ENCODE results near the gene CAMK2A. TPM values are rescaled to one million over a fixed set of nuclear protein-coding genes. Genes with fewer than 3 reads are reported as not detected.

CAMK2A gene
- total RNA-seq, 4 donors from 2014 or later: 0.32 to 0.82 TPM; not detected in 2

- no peaks in the 10 kb centered on the region for H3K36me3 ChIP-seq
- WGBS, 2 donors (ENCODE audit: low coverage in 1 of 2): 52% methylated on average over 6 of the region's 6 CpGs; no CpG with 5 or more reads in 1 of the 2 donors
- TF ChIP-seq POLR2AphosphoS5 (IDR thresholded peaks at IDR 0.05) (no peak), EP300 (IDR thresholded peaks at IDR 0.05; ENCODE audit: low read depth) (no peak), CTCF (IDR thresholded peaks at IDR 0.05) (no peak), POLR2A (IDR thresholded peaks at IDR 0.05) (no peak)
- no peak overlapping the region for H3K27ac ChIP-seq
- H3K4me1 ChIP-seq: no peaks in the 10 kb centered on the region
- H3K9me3 ChIP-seq: no peaks in the 10 kb centered on the region
- in situ Hi-C loops (cut with MboI; ENCODE audit: low pct_ligation_motif_present in 1 of 4, low pct_unique_long_range_greater_than_20kb in 1 of 4, low sequenced_read_pairs in 3 of 4) (no loop called here), intact Hi-C loops (cut with DNase I; ENCODE audit: low total_unique reads) (no loop called here)
- no peaks in the 10 kb centered on the region for H3K27me3 ChIP-seq
- H3K4me3 ChIP-seq: no peak overlapping the region
- DNase-seq: no peak
Measured at GRCh38 chr5:150288791-150289190, 782 bp downstream of the CAMK2A start.

- H3K4me3 ChIP-seq: no peak overlapping the region
- H3K4me1 ChIP-seq: no peaks in the 10 kb centered on the region
- no peaks in the 10 kb centered on the region for H3K9me3 ChIP-seq
- in situ Hi-C loops (cut with MboI; ENCODE audit: low pct_ligation_motif_present in 1 of 4, low pct_unique_long_range_greater_than_20kb in 1 of 4, low sequenced_read_pairs in 3 of 4) (no loop called here), intact Hi-C loops (cut with DNase I; ENCODE audit: low total_unique reads) (no loop called here)
- H3K27me3 ChIP-seq: no peaks in the 10 kb centered on the region
- no peak for DNase-seq
- no peak overlapping the region for H3K27ac ChIP-seq
- H3K36me3 ChIP-seq: no peaks in the 10 kb centered on the region
- TF ChIP-seq POLR2A (IDR thresholded peaks at IDR 0.05): no peak
- TF ChIP-seq CTCF (IDR thresholded peaks at IDR 0.05): no peak
- no peak for TF ChIP-seq POLR2AphosphoS5 (IDR thresholded peaks at IDR 0.05)
- no peak for TF ChIP-seq EP300 (IDR thresholded peaks at IDR 0.05; ENCODE audit: low read depth)
- 85 to 92% methylated on average over 2 to 4 of the region's 4 CpGs for WGBS, 2 donors (ENCODE audit: low coverage in 1 of 2)
Measured at GRCh38 chr5:150288361-150288760, 1.2 kb downstream of the CAMK2A start.

- H3K27me3 ChIP-seq: no peaks in the 10 kb centered on the region
- no peak for DNase-seq
- intact Hi-C loops (cut with DNase I; ENCODE audit: low total_unique reads) (no loop called here), in situ Hi-C loops (cut with MboI; ENCODE audit: low pct_ligation_motif_present in 1 of 4, low pct_unique_long_range_greater_than_20kb in 1 of 4, low sequenced_read_pairs in 3 of 4) (no loop called here)
- TF ChIP-seq EP300 (IDR thresholded peaks at IDR 0.05; ENCODE audit: low read depth) (no peak), POLR2A (IDR thresholded peaks at IDR 0.05) (no peak), POLR2AphosphoS5 (IDR thresholded peaks at IDR 0.05) (no peak), CTCF (IDR thresholded peaks at IDR 0.05) (peak in 4 of 5 experiments; percentile 11 to 36 (median 28))
- H3K9me3 ChIP-seq: no peaks in the 10 kb centered on the region
- no peak overlapping the region for H3K4me3 ChIP-seq
- H3K36me3 ChIP-seq: no peaks in the 10 kb centered on the region
- 65 to 80% methylated on average over 1 to 5 of the region's 5 CpGs for WGBS, 2 donors (ENCODE audit: low coverage in 1 of 2)
- no peak overlapping the region for H3K27ac ChIP-seq
- no peaks in the 10 kb centered on the region for H3K4me1 ChIP-seq
Measured at GRCh38 chr5:150286820-150287219, 2.8 kb downstream of the CAMK2A start.

- intact Hi-C loops (cut with DNase I; ENCODE audit: low total_unique reads): no loop called here
- H3K4me3 ChIP-seq: no peak overlapping the region
Measured at GRCh38 chr5:150285114-150285513, 4.5 kb downstream of the CAMK2A start.

More at GRCh38 chr5:150285114-150285513, 4.5 kb downstream of the CAMK2A start:
- H3K27me3 ChIP-seq: no peaks in the 10 kb centered on the region
- no peak overlapping the region for H3K27ac ChIP-seq
- TF ChIP-seq POLR2A (IDR thresholded peaks at IDR 0.05): no peak
- TF ChIP-seq CTCF (IDR thresholded peaks at IDR 0.05): no peak
- TF ChIP-seq POLR2AphosphoS5 (IDR thresholded peaks at IDR 0.05): no peak
- TF ChIP-seq EP300 (IDR thresholded peaks at IDR 0.05; ENCODE audit: low read depth): no peak
- H3K9me3 ChIP-seq: no peaks in the 10 kb centered on the region
- in situ Hi-C loops (cut with MboI; ENCODE audit: low pct_ligation_motif_present in 1 of 4, low pct_unique_long_range_greater_than_20kb in 1 of 4, low sequenced_read_pairs in 3 of 4): no loop called here
- H3K4me1 ChIP-seq: no peaks in the 10 kb centered on the region
- WGBS, 2 donors (ENCODE audit: low coverage in 1 of 2): 88 to 100% methylated on average over 1 to 7 of the region's 7 CpGs
- DNase-seq: no peak
- no peaks in the 10 kb centered on the region for H3K36me3 ChIP-seq

Measured in transverse colon (tissue), 4 donors.